HepG2 (cell line): ENCODE results near the gene PNKP. TPM values are rescaled to one million over a fixed set of nuclear protein-coding genes. Genes with fewer than 3 reads are reported as not detected.

Source experiments
- DMTF1 ChIP-seq: sonication (generic); formaldehyde crosslinking; IDR thresholded peaks from 2 replicates; pipeline ENCODE4 v1.4.0; 2020; ENCODE audit warnings: mild to moderate bottlenecking, missing genetic modification reagents
- FLYWCH1 ChIP-seq: sonication (generic); formaldehyde crosslinking; IDR thresholded peaks from 2 replicates; pipeline ENCODE4 v1.8.1; 2023; ENCODE audit warnings: mild to moderate bottlenecking, missing genetic modification reagents
- GATAD2A ChIP-seq: IDR thresholded peaks from 2 replicates; pipeline ENCODE4 v1.6.1; 2016
- IRF1 ChIP-seq: sonication (generic); formaldehyde crosslinking; IDR thresholded peaks from 2 replicates; pipeline ENCODE4 v1.4.0; 2020; ENCODE audit warnings: low read depth, mild to moderate bottlenecking, missing genetic modification reagents
- MIER2 ChIP-seq: IDR thresholded peaks from 2 replicates; pipeline ENCODE4 v1.6.1; 2016; ENCODE audit warnings: missing biosample characterization, missing genetic modification reagents
- MXD1 ChIP-seq: sonication (generic); formaldehyde crosslinking; IDR thresholded peaks from 2 replicates; pipeline ENCODE4 v1.4.0; 2020; ENCODE audit warnings: mild to moderate bottlenecking, missing genetic modification reagents
- PAF1 ChIP-seq: IDR thresholded peaks from 2 replicates; pipeline ENCODE4 v1.6.1; 2016; ENCODE audit warnings: missing genetic modification reagents, missing compliant biosample characterization
- RARG ChIP-seq: sonication (generic); formaldehyde crosslinking; IDR thresholded peaks from 2 replicates; pipeline ENCODE4 v1.4.0; 2020; ENCODE audit warnings: low read depth, mild to moderate bottlenecking, missing genetic modification reagents
- REPIN1 ChIP-seq: sonication (generic); formaldehyde crosslinking; IDR thresholded peaks from 2 replicates; pipeline ENCODE4 v1.8.0; 2022; ENCODE audit warnings: missing genetic modification reagents, low read depth, mild to moderate bottlenecking, borderline replicate concordance
- SCMH1 ChIP-seq: sonication (generic); formaldehyde crosslinking; IDR thresholded peaks from 2 replicates; pipeline ENCODE4 v1.9.0; 2021; ENCODE audit warnings: missing genetic modification reagents, mild to moderate bottlenecking, borderline replicate concordance
- SIN3A ChIP-seq: IDR thresholded peaks from 2 replicates; pipeline ENCODE4 v1.6.1; 2011; ENCODE audit warnings: low read depth, mild to moderate bottlenecking, control low read depth, low read length, borderline replicate concordance
- SP4 ChIP-seq: sonication (generic); formaldehyde crosslinking; IDR thresholded peaks from 2 replicates; pipeline ENCODE4 v1.8.1; 2023; ENCODE audit warnings: mild to moderate bottlenecking, missing genetic modification reagents
- TGIF2 ChIP-seq: IDR thresholded peaks from 2 replicates; pipeline ENCODE4 v1.6.1; 2016; ENCODE audit warnings: control low read depth, missing compliant biosample characterization
- ZBED4 ChIP-seq: sonication (generic); formaldehyde crosslinking; IDR thresholded peaks from 2 replicates; pipeline ENCODE4 v1.4.0; 2020; ENCODE audit warnings: missing genetic modification reagents, borderline replicate concordance
- ZKSCAN5 ChIP-seq: sonication (generic); formaldehyde crosslinking; IDR thresholded peaks from 2 replicates; pipeline ENCODE4 v1.5.1; 2020; ENCODE audit warnings: mild to moderate bottlenecking, missing genetic modification reagents
- ZNF256 ChIP-seq: sonication (generic); formaldehyde crosslinking; conservative IDR thresholded peaks from 2 replicates; pipeline ENCODE4 v1.4.0; 2020; ENCODE audit warnings: missing genetic modification reagents
- ZNF276 ChIP-seq: sonication (generic); formaldehyde crosslinking; IDR thresholded peaks from 2 replicates; pipeline ENCODE4 v1.4.0; 2020; ENCODE audit warnings: mild to moderate bottlenecking, low read depth, missing genetic modification reagents
- ZNF33A ChIP-seq: sonication (generic); formaldehyde crosslinking; IDR thresholded peaks from 2 replicates; pipeline ENCODE4 v1.5.1; 2020; ENCODE audit warnings: missing genetic modification reagents, mild to moderate bottlenecking, moderate library complexity, borderline replicate concordance
- ZNF724P ChIP-seq: sonication (generic); formaldehyde crosslinking; IDR thresholded peaks from 2 replicates; pipeline ENCODE4 v1.8.0; 2022; ENCODE audit warnings: missing genetic modification reagents, borderline replicate concordance
- ZNF878 ChIP-seq: sonication (generic); formaldehyde crosslinking; IDR thresholded peaks from 2 replicates; pipeline ENCODE4 v1.8.1; 2023; ENCODE audit warnings: mild to moderate bottlenecking, missing genetic modification reagents, moderate library complexity
- polyA plus RNA-seq, 8 experiments: library from polyadenylated mRNA; depleted of rRNA in 3 of 8; stranded (reverse) in 7 of 8; unstranded in 1 of 8; fragments of >200 nt; fragmentation: Illumina TruSeq in 4 of 8; extraction: Trizol in 4 of 8; gene quantifications; 2 replicates each; pipeline versions ENCODE4 v1.2.1 to v1.2.3, GENCODE V29; 2011 to 2016; ENCODE audit warnings: low read depth in 4 of 8, missing spikeins in 1 of 8, mixed read lengths in 1 of 8; ENCODE audit not compliant: insufficient read depth in 1 of 8
- total RNA-seq, 5 experiments: library from RNA; depleted of rRNA; stranded (reverse); fragments of >200 nt; fragmentation: Illumina TruSeq; extraction: Trizol; gene quantifications; 2 replicates each; pipeline ENCODE4 v1.2.3, GENCODE V29; 2016; ENCODE audit warnings: low read depth in 1 of 5

Gene PNKP
- total and polyA plus RNA-seq, 2 of the 13 experiments (the other 11 are each of a cell fraction or from before 2014, with no cell fraction given), result 12.7 to 27.1 TPM

GRCh38 chr19:49818649-49819370 is 48.6 kb downstream of the PNKP start (continued):
- TF ChIP-seq DMTF1 (CRISPR knock-in tag), result no peak
- no peak for TF ChIP-seq ZNF256 (CRISPR knock-in tag)
- TF ChIP-seq FLYWCH1 (CRISPR knock-in tag), result no peak
- no peak for TF ChIP-seq SCMH1 (CRISPR knock-in tag)
- TF ChIP-seq ZNF276 (CRISPR knock-in tag), result 0 out of 2 replicates have a peak, but pooled peaks have one; percentile 4
- TF ChIP-seq MIER2 (CRISPR knock-in tag), result no peak
- no peak for TF ChIP-seq ZBED4
- no peak for TF ChIP-seq PAF1 (CRISPR knock-in tag)
- no peak for TF ChIP-seq RARG (CRISPR knock-in tag)
- TF ChIP-seq REPIN1 (CRISPR knock-in tag), result no peak
- TF ChIP-seq SP4, result 0 out of 2 replicates have a peak, but pooled peaks have one; percentile 24
- 0 out of 2 replicates have a peak, but pooled peaks have one; percentile 36 for TF ChIP-seq MXD1 (CRISPR knock-in tag)
- 0 out of 2 replicates have a peak, but pooled peaks have one; percentile 7 for TF ChIP-seq SIN3A
- 0 out of 2 replicates have a peak, but pooled peaks have one; percentile 6 for TF ChIP-seq ZKSCAN5
- TF ChIP-seq GATAD2A, result no peak
- TF ChIP-seq ZNF33A (CRISPR knock-in tag), result no peak
- no peak for TF ChIP-seq ZNF878 (CRISPR knock-in tag)
- TF ChIP-seq ZNF724P (CRISPR knock-in tag), result no peak
- no peak for TF ChIP-seq TGIF2
- TF ChIP-seq IRF1 (CRISPR knock-in tag), result no peak
